Liver (tissue), 9 donors: Measurements from ENCODE around the gene KCTD8. TPM values are rescaled to one million over a fixed set of nuclear protein-coding genes. Genes with fewer than 3 reads are reported as not detected.

Experiments used
- DNase-seq: peaks from one replicate; pipeline ENCODE4 v3.0.0-alpha.2; 2017; ENCODE audit warnings: low spot score
- H3K27ac ChIP-seq, 2 donors: one replicate each; pipeline ENCODE4 v1.7.0; 2013; ENCODE audit warnings: inconsistent platforms in 2 of 2, low read length in 2 of 2, control low read depth in 1 of 2, low read depth in 1 of 2, mild to moderate bottlenecking in 1 of 2
- H3K27me3 ChIP-seq, 4 donors: one replicate each; pipeline versions ENCODE4 v1.6.1 to v1.7.0; 2013; ENCODE audit warnings: low read length in 3 of 4, inconsistent platforms in 1 of 4, mild to moderate bottlenecking in 1 of 4, moderate library complexity in 1 of 4; ENCODE audit not compliant: control insufficient read depth in 4 of 4, insufficient read depth in 4 of 4
- H3K36me3 ChIP-seq, 4 donors: one replicate each; pipeline versions ENCODE4 v1.6.1 to v1.7.0; 2013; ENCODE audit warnings: low read length in 3 of 4, mild to moderate bottlenecking in 3 of 4, low read depth in 1 of 4, moderate library complexity in 1 of 4; ENCODE audit not compliant: control insufficient read depth in 4 of 4, insufficient read depth in 3 of 4
- H3K4me1 ChIP-seq, 4 donors: one replicate each; pipeline versions ENCODE4 v1.6.1 to v1.7.0; 2013; ENCODE audit warnings: low read length in 3 of 4, mild to moderate bottlenecking in 3 of 4, moderate library complexity in 1 of 4; ENCODE audit not compliant: control insufficient read depth in 4 of 4, insufficient read depth in 4 of 4
- H3K4me3 ChIP-seq, 3 donors: one replicate each; pipeline versions ENCODE4 v1.6.1 to v1.7.0; 2013; ENCODE audit warnings: low read length in 3 of 3, control low read depth in 1 of 3, low read depth in 1 of 3, mild to moderate bottlenecking in 1 of 3
- H3K9ac ChIP-seq, 2 donors: one replicate each; pipeline ENCODE4 v1.7.0; 2013; ENCODE audit warnings: low read length in 2 of 2, mild to moderate bottlenecking in 2 of 2, moderate library complexity in 2 of 2, control low read depth in 1 of 2, low read depth in 1 of 2
- H3K9me3 ChIP-seq, 4 donors: one replicate each; pipeline versions ENCODE4 v1.6.1 to v1.7.0; 2013; ENCODE audit warnings: low read length in 3 of 4; ENCODE audit not compliant: control insufficient read depth in 4 of 4
- EGR1 ChIP-seq, 2 donors: IDR thresholded peaks; 2 replicates each; pipeline ENCODE4 v1.6.1; 2016 to 2018; ENCODE audit warnings: antibody characterized with exemption in 2 of 2, low read depth in 2 of 2
- FOXA1 ChIP-seq: IDR thresholded peaks from 2 replicates; pipeline ENCODE4 v1.6.1; 2016; ENCODE audit warnings: antibody characterized with exemption
- FOXA2 ChIP-seq: IDR thresholded peaks from 2 replicates; pipeline ENCODE4 v1.6.1; 2016; ENCODE audit warnings: antibody characterized with exemption
- GABPA ChIP-seq, 2 donors: IDR thresholded peaks in 1 of 2; conservative IDR thresholded peaks in 1 of 2; 2 replicates each; pipeline ENCODE4 v1.6.1; 2016; ENCODE audit warnings: antibody characterized with exemption in 2 of 2, mild to moderate bottlenecking in 1 of 2, moderate library complexity in 1 of 2
- HNF4A ChIP-seq, 2 donors: conservative IDR thresholded peaks; 2 replicates each; pipeline ENCODE4 v1.6.1; 2016; ENCODE audit warnings: antibody characterized with exemption in 2 of 2, mild to moderate bottlenecking in 2 of 2
- HNF4G ChIP-seq: IDR thresholded peaks from 2 replicates; pipeline ENCODE4 v1.6.1; 2016; ENCODE audit warnings: antibody characterized with exemption
- JUND ChIP-seq, 2 donors: IDR thresholded peaks; 2 replicates each; pipeline ENCODE4 v1.6.1; 2016; ENCODE audit warnings: antibody characterized with exemption in 2 of 2
- NR2F2 ChIP-seq: IDR thresholded peaks from 2 replicates; pipeline ENCODE4 v1.6.1; 2016; ENCODE audit warnings: antibody characterized with exemption
- RAD21 ChIP-seq, 2 donors: IDR thresholded peaks; 2 replicates each; pipeline ENCODE4 v1.6.1; 2016; ENCODE audit warnings: antibody characterized with exemption in 2 of 2, mild to moderate bottlenecking in 2 of 2
- RXRA ChIP-seq, 2 donors: IDR thresholded peaks; 2 replicates each; pipeline ENCODE4 v1.6.1; 2017 to 2018; ENCODE audit warnings: antibody characterized with exemption in 2 of 2, mild to moderate bottlenecking in 1 of 2
- SP1 ChIP-seq: IDR thresholded peaks from 2 replicates; pipeline ENCODE4 v1.6.1; 2018; ENCODE audit warnings: antibody characterized with exemption, mild to moderate bottlenecking
- TAF1 ChIP-seq: conservative IDR thresholded peaks from 2 replicates; pipeline ENCODE4 v1.6.1; 2016; ENCODE audit warnings: antibody characterized with exemption, mild to moderate bottlenecking
- YY1 ChIP-seq: IDR thresholded peaks from 2 replicates; pipeline ENCODE4 v1.6.1; 2016; ENCODE audit warnings: antibody characterized with exemption, mild to moderate bottlenecking
- WGBS: extraction: QIAGEN DNeasy Blood & Tissue Kit; methylation state at CpG from one replicate; pipeline ENCODE4 v1.1.7; 2013; 5-methylcytosine and 5-hydroxymethylcytosine counted together
- polyA plus RNA-seq, 2 donors: library from polyadenylated mRNA; stranded (reverse) in 1 of 2; unstranded in 1 of 2; fragments of 200-250 nt in 1 of 2; fragments of >200 nt in 1 of 2; fragmentation: Nextera tagmentation in 1 of 2; extraction: Ambion mirVana in 1 of 2; gene quantifications; one replicate each; pipeline versions ENCODE4 v1.2.1 to v1.2.3, GENCODE V29; 2013 to 2015
- total RNA-seq, 2 donors: library from RNA; depleted of rRNA; stranded (reverse); fragments of >200 nt; gene quantifications; one replicate each; pipeline ENCODE4 v1.2.3, GENCODE V29; 2014
- TF ChIP-seq, protein P1 (sequence below): IDR thresholded peaks from 2 replicates; pipeline ENCODE4 v1.6.1; 2016; ENCODE audit warnings: antibody characterized with exemption
- TF ChIP-seq, protein P2 (sequence below): IDR thresholded peaks from 2 replicates; pipeline ENCODE4 v1.6.1; 2016; ENCODE audit warnings: antibody characterized with exemption, mild to moderate bottlenecking
- TF ChIP-seq, protein P3 (sequence below): IDR thresholded peaks from 2 replicates; pipeline ENCODE4 v1.6.1; 2016; ENCODE audit warnings: antibody characterized with exemption
- TF ChIP-seq, protein P4 (sequence below): fragments of 150-350 bp; IDR thresholded peaks from 2 replicates; pipeline ENCODE4 v1.5.1; 2017; ENCODE audit warnings: improper control_type of control experiment, low read depth, low read length; ENCODE audit not compliant: missing input control
- TF ChIP-seq, protein P5 (sequence below): IDR thresholded peaks from 2 replicates; pipeline ENCODE4 v1.6.1; 2016; ENCODE audit warnings: antibody characterized with exemption
- donor health status: healthy.
- donor health status: healthy.
- donor health status: healthy.
- donor health status: healthy.
- donor health status: healthy.

KCTD8 gene
- total and polyA plus RNA-seq, 4 donors = not detected

DNA sequence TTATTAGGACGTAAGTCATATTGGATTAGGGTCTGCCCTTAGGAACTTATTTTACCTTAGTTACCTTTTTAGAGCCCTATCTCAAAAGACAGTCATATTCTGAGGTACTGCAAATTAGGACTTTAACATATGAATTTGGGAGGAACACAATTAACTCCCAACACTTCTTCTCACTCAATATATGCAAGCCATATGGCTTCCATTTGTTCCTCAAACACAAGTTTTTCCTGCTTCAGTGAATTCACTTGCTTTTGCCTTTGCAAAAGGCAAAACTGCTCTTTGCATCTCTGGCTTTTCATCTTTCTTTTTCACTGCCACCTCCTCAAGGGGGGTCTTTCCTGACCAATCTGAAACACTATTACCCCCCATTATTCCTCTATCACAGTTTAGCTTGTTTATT, 220.3 kb downstream of the KCTD8 start:
- TF ChIP-seq HNF4A (conservative IDR thresholded peaks at IDR 0.05) (no peak), EGR1 (IDR thresholded peaks at IDR 0.05; ENCODE audit: low read depth in 2 of 2) (no peak), FOXA2 (no peak), NR2F2 (no peak), FOXA1 (no peak), GABPA (IDR thresholded peaks at IDR 0.05 in 1 of 2, conservative IDR thresholded peaks at IDR 0.05 in 1 of 2) (no peak), HNF4G (no peak), RXRA (IDR thresholded peaks at IDR 0.05) (no peak), RAD21 (IDR thresholded peaks at IDR 0.05) (no peak), YY1 (no peak), JUND (IDR thresholded peaks at IDR 0.05) (no peak)
- TF ChIP-seq, protein P1, sequence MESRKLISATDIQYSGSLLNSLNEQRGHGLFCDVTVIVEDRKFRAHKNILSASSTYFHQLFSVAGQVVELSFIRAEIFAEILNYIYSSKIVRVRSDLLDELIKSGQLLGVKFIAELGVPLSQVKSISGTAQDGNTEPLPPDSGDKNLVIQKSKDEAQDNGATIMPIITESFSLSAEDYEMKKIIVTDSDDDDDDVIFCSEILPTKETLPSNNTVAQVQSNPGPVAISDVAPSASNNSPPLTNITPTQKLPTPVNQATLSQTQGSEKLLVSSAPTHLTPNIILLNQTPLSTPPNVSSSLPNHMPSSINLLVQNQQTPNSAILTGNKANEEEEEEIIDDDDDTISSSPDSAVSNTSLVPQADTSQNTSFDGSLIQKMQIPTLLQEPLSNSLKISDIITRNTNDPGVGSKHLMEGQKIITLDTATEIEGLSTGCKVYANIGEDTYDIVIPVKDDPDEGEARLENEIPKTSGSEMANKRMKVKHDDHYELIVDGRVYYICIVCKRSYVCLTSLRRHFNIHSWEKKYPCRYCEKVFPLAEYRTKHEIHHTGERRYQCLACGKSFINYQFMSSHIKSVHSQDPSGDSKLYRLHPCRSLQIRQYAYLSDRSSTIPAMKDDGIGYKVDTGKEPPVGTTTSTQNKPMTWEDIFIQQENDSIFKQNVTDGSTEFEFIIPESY = no peak
- TF ChIP-seq, protein P2, sequence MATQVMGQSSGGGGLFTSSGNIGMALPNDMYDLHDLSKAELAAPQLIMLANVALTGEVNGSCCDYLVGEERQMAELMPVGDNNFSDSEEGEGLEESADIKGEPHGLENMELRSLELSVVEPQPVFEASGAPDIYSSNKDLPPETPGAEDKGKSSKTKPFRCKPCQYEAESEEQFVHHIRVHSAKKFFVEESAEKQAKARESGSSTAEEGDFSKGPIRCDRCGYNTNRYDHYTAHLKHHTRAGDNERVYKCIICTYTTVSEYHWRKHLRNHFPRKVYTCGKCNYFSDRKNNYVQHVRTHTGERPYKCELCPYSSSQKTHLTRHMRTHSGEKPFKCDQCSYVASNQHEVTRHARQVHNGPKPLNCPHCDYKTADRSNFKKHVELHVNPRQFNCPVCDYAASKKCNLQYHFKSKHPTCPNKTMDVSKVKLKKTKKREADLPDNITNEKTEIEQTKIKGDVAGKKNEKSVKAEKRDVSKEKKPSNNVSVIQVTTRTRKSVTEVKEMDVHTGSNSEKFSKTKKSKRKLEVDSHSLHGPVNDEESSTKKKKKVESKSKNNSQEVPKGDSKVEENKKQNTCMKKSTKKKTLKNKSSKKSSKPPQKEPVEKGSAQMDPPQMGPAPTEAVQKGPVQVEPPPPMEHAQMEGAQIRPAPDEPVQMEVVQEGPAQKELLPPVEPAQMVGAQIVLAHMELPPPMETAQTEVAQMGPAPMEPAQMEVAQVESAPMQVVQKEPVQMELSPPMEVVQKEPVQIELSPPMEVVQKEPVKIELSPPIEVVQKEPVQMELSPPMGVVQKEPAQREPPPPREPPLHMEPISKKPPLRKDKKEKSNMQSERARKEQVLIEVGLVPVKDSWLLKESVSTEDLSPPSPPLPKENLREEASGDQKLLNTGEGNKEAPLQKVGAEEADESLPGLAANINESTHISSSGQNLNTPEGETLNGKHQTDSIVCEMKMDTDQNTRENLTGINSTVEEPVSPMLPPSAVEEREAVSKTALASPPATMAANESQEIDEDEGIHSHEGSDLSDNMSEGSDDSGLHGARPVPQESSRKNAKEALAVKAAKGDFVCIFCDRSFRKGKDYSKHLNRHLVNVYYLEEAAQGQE = no peak
- TF ChIP-seq, protein P3, sequence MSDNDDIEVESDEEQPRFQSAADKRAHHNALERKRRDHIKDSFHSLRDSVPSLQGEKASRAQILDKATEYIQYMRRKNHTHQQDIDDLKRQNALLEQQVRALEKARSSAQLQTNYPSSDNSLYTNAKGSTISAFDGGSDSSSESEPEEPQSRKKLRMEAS = no peak
- TF ChIP-seq, protein P4, sequence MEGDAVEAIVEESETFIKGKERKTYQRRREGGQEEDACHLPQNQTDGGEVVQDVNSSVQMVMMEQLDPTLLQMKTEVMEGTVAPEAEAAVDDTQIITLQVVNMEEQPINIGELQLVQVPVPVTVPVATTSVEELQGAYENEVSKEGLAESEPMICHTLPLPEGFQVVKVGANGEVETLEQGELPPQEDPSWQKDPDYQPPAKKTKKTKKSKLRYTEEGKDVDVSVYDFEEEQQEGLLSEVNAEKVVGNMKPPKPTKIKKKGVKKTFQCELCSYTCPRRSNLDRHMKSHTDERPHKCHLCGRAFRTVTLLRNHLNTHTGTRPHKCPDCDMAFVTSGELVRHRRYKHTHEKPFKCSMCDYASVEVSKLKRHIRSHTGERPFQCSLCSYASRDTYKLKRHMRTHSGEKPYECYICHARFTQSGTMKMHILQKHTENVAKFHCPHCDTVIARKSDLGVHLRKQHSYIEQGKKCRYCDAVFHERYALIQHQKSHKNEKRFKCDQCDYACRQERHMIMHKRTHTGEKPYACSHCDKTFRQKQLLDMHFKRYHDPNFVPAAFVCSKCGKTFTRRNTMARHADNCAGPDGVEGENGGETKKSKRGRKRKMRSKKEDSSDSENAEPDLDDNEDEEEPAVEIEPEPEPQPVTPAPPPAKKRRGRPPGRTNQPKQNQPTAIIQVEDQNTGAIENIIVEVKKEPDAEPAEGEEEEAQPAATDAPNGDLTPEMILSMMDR = no peak
- TF ChIP-seq, protein P5, sequence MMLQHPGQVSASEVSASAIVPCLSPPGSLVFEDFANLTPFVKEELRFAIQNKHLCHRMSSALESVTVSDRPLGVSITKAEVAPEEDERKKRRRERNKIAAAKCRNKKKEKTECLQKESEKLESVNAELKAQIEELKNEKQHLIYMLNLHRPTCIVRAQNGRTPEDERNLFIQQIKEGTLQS = no peak
- no peak overlapping the region for H3K4me3 ChIP-seq

DNA sequence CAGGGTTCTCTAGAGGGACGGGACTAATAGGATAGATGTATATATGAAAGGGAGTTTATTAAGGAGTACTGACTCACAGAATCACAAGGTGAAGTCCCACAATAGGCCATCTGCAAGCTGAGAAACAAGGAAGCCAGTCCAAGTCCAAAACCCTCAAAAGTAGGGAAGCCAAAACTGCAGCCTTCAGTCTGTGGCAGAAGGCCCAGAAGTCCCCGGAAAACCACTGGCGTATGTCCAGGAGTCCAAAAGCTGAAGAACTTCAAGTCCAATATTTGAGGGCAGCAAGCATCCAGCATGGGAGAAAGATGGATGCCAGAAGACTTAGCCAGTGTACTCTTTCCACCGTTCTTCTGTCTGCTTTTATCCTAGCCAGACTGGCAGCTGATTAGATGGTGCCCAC, 227.2 kb downstream of the KCTD8 start:
- Histone ChIP-seq H3K27me3 (no peaks in the 10 kb centered on the region), H3K4me3 (no peak overlapping the region), H3K36me3 (no peaks in the 10 kb centered on the region), H3K4me1 (no peaks in the 10 kb centered on the region), H3K9ac (no peak overlapping the region), H3K27ac (no peak overlapping the region), H3K9me3 (no peaks in the 10 kb centered on the region)
- 74% methylated on average over 4 of the region's 4 CpGs for WGBS
- DNase-seq = no peak
- TF ChIP-seq NR2F2 = no peak
- TF ChIP-seq FOXA2 = no peak
- no peak for TF ChIP-seq HNF4A (conservative IDR thresholded peaks at IDR 0.05)
- TF ChIP-seq, protein P3 = no peak
- TF ChIP-seq FOXA1 = no peak
- no peak for TF ChIP-seq JUND (IDR thresholded peaks at IDR 0.05)
- TF ChIP-seq SP1 = no peak
- no peak for TF ChIP-seq TAF1
- TF ChIP-seq, protein P1 = no peak
- TF ChIP-seq, protein P4 = no peak
- no peak for TF ChIP-seq YY1
- TF ChIP-seq HNF4G = no peak
- no peak for TF ChIP-seq GABPA (IDR thresholded peaks at IDR 0.05 in 1 of 2, conservative IDR thresholded peaks at IDR 0.05 in 1 of 2)

More for the DNA sequence above, 220.3 kb downstream of the KCTD8 start:
- Histone ChIP-seq H3K27ac (no peak overlapping the region), H3K36me3 (no peaks in the 10 kb centered on the region), H3K4me1 (no peaks in the 10 kb centered on the region), H3K27me3 (no peaks in the 10 kb centered on the region), H3K9ac (no peak overlapping the region), H3K9me3 (no peaks in the 10 kb centered on the region)
- WGBS = 72% methylated on average over 1 of the region's 1 CpG
- DNase-seq = no peak
